Measurements from ENCODE around the gene CCDC78. TPM values are rescaled to one million over a fixed set of nuclear protein-coding genes. Genes with fewer than 3 reads are reported as not detected.

Gene CCDC78
- total and polyA plus RNA-seq, 2 of the 13 experiments (the other 11 are each of a cell fraction or from before 2014, with no cell fraction given): 0.53 to 1.5 TPM

DNA sequence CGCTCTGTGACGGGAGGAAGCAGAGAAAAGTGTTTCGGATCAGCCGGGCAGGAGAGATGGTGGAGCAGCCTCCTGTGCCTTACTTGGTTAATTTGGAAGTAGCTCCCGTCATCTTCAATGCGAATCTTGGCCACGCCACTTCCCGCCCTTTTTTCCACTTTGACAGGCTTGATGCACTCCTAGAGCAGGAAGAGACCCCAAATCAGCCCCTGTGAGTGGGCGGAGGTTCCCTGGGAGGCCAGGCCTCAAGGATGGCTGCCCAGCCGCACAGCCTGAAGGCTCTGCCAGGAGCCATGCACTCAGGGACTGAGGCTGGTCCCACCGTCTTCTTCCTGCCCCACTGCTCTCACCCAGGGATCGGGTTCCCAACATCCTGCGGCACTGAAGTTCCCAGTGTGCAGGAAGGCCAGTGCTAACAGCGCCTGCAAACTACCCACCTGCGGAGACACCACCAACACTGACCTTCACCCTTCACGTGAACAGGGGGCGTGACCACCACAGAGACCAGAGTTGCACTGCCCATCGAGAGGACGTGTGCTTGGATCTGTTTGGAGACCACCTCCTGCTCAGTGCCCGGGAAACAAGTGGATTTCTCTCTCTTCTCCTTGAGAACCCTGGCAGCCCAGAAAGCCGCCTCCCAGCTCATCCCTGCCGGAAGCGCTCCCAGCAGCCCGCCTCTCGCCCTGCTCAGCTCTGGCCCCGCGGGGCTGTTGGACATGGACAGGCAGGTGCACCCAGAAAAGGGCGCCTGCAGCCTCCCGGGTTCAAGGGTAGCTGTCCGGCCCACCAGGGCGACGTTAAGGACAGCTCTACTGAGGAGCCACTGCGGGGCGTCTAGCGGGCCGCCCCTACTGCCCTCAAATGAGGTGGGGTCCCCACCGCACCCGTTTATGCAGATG, 13.6 kb upstream of the CCDC78 start (continued):
- TF ChIP-seq SRSF9 (IDR thresholded peaks at IDR 0.05; ENCODE audit: borderline replicate concordance, insufficient read depth, low read depth, low read length, poor library complexity, severe bottlenecking) (no peak), ZNF354B (CRISPR knock-in tag; IDR thresholded peaks at IDR 0.05) (no peak)
- TF ChIP-seq, protein P1, sequence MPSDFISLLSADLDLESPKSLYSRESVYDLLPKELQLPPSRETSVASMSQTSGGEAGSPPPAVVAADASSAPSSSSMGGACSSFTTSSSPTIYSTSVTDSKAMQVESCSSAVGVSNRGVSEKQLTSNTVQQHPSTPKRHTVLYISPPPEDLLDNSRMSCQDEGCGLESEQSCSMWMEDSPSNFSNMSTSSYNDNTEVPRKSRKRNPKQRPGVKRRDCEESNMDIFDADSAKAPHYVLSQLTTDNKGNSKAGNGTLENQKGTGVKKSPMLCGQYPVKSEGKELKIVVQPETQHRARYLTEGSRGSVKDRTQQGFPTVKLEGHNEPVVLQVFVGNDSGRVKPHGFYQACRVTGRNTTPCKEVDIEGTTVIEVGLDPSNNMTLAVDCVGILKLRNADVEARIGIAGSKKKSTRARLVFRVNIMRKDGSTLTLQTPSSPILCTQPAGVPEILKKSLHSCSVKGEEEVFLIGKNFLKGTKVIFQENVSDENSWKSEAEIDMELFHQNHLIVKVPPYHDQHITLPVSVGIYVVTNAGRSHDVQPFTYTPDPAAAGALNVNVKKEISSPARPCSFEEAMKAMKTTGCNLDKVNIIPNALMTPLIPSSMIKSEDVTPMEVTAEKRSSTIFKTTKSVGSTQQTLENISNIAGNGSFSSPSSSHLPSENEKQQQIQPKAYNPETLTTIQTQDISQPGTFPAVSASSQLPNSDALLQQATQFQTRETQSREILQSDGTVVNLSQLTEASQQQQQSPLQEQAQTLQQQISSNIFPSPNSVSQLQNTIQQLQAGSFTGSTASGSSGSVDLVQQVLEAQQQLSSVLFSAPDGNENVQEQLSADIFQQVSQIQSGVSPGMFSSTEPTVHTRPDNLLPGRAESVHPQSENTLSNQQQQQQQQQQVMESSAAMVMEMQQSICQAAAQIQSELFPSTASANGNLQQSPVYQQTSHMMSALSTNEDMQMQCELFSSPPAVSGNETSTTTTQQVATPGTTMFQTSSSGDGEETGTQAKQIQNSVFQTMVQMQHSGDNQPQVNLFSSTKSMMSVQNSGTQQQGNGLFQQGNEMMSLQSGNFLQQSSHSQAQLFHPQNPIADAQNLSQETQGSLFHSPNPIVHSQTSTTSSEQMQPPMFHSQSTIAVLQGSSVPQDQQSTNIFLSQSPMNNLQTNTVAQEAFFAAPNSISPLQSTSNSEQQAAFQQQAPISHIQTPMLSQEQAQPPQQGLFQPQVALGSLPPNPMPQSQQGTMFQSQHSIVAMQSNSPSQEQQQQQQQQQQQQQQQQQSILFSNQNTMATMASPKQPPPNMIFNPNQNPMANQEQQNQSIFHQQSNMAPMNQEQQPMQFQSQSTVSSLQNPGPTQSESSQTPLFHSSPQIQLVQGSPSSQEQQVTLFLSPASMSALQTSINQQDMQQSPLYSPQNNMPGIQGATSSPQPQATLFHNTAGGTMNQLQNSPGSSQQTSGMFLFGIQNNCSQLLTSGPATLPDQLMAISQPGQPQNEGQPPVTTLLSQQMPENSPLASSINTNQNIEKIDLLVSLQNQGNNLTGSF (CRISPR knock-in tag; IDR thresholded peaks at IDR 0.05): no peak
- TF ChIP-seq, protein P2, sequence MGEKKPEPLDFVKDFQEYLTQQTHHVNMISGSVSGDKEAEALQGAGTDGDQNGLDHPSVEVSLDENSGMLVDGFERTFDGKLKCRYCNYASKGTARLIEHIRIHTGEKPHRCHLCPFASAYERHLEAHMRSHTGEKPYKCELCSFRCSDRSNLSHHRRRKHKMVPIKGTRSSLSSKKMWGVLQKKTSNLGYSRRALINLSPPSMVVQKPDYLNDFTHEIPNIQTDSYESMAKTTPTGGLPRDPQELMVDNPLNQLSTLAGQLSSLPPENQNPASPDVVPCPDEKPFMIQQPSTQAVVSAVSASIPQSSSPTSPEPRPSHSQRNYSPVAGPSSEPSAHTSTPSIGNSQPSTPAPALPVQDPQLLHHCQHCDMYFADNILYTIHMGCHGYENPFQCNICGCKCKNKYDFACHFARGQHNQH (CRISPR knock-in tag; IDR thresholded peaks at IDR 0.05): no peak
- TF ChIP-seq, protein P3, sequence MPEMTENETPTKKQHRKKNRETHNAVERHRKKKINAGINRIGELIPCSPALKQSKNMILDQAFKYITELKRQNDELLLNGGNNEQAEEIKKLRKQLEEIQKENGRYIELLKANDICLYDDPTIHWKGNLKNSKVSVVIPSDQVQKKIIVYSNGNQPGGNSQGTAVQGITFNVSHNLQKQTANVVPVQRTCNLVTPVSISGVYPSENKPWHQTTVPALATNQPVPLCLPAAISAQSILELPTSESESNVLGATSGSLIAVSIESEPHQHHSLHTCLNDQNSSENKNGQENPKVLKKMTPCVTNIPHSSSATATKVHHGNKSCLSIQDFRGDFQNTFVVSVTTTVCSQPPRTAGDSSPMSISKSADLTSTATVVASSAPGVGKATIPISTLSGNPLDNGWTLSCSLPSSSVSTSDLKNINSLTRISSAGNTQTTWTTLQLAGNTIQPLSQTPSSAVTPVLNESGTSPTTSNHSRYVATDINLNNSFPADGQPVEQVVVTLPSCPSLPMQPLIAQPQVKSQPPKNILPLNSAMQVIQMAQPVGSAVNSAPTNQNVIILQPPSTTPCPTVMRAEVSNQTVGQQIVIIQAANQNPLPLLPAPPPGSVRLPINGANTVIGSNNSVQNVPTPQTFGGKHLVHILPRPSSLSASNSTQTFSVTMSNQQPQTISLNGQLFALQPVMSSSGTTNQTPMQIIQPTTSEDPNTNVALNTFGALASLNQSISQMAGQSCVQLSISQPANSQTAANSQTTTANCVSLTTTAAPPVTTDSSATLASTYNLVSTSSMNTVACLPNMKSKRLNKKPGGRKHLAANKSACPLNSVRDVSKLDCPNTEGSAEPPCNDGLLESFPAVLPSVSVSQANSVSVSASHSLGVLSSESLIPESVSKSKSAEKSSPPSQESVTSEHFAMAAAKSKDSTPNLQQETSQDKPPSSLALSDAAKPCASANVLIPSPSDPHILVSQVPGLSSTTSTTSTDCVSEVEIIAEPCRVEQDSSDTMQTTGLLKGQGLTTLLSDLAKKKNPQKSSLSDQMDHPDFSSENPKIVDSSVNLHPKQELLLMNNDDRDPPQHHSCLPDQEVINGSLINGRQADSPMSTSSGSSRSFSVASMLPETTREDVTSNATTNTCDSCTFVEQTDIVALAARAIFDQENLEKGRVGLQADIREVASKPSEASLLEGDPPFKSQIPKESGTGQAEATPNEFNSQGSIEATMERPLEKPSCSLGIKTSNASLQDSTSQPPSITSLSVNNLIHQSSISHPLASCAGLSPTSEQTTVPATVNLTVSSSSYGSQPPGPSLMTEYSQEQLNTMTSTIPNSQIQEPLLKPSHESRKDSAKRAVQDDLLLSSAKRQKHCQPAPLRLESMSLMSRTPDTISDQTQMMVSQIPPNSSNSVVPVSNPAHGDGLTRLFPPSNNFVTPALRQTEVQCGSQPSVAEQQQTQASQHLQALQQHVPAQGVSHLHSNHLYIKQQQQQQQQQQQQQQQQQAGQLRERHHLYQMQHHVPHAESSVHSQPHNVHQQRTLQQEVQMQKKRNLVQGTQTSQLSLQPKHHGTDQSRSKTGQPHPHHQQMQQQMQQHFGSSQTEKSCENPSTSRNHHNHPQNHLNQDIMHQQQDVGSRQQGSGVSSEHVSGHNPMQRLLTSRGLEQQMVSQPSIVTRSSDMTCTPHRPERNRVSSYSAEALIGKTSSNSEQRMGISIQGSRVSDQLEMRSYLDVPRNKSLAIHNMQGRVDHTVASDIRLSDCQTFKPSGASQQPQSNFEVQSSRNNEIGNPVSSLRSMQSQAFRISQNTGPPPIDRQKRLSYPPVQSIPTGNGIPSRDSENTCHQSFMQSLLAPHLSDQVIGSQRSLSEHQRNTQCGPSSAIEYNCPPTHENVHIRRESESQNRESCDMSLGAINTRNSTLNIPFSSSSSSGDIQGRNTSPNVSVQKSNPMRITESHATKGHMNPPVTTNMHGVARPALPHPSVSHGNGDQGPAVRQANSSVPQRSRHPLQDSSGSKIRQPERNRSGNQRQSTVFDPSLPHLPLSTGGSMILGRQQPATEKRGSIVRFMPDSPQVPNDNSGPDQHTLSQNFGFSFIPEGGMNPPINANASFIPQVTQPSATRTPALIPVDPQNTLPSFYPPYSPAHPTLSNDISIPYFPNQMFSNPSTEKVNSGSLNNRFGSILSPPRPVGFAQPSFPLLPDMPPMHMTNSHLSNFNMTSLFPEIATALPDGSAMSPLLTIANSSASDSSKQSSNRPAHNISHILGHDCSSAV (CRISPR knock-in tag; IDR thresholded peaks at IDR 0.05; ENCODE audit: borderline replicate concordance): no peak
- TF ChIP-seq, protein P4, sequence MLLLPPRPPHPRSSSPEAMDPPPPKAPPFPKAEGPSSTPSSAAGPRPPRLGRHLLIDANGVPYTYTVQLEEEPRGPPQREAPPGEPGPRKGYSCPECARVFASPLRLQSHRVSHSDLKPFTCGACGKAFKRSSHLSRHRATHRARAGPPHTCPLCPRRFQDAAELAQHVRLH (CRISPR knock-in tag; IDR thresholded peaks at IDR 0.05; ENCODE audit: borderline replicate concordance, low read depth): no peak
- TF ChIP-seq, protein P5, sequence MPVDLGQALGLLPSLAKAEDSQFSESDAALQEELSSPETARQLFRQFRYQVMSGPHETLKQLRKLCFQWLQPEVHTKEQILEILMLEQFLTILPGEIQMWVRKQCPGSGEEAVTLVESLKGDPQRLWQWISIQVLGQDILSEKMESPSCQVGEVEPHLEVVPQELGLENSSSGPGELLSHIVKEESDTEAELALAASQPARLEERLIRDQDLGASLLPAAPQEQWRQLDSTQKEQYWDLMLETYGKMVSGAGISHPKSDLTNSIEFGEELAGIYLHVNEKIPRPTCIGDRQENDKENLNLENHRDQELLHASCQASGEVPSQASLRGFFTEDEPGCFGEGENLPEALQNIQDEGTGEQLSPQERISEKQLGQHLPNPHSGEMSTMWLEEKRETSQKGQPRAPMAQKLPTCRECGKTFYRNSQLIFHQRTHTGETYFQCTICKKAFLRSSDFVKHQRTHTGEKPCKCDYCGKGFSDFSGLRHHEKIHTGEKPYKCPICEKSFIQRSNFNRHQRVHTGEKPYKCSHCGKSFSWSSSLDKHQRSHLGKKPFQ (CRISPR knock-in tag; IDR thresholded peaks at IDR 0.05; ENCODE audit: insufficient replicate concordance): no peak
- TF ChIP-seq, protein P6, sequence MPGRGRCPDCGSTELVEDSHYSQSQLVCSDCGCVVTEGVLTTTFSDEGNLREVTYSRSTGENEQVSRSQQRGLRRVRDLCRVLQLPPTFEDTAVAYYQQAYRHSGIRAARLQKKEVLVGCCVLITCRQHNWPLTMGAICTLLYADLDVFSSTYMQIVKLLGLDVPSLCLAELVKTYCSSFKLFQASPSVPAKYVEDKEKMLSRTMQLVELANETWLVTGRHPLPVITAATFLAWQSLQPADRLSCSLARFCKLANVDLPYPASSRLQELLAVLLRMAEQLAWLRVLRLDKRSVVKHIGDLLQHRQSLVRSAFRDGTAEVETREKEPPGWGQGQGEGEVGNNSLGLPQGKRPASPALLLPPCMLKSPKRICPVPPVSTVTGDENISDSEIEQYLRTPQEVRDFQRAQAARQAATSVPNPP (CRISPR knock-in tag; IDR thresholded peaks at IDR 0.05): no peak
